HepG2 (cell line): Measurements from ENCODE around the gene ZMIZ1. TPM values are rescaled to one million over a fixed set of nuclear protein-coding genes. Genes with fewer than 3 reads are reported as not detected.

Experiments
- ATF1 ChIP-seq: IDR thresholded peaks from 2 replicates; pipeline ENCODE4 v1.6.1; 2016; ENCODE audit warnings: mild to moderate bottlenecking, control low read depth
- ATF7 ChIP-seq, 2 experiments: fragments of 450-650 bp in 1 of 2; sonication (generic) in 1 of 2; formaldehyde crosslinking in 1 of 2; IDR thresholded peaks; 2 replicates each; pipeline versions ENCODE4 v1.4.0 to v1.6.1; 2016 to 2020; ENCODE audit warnings: antibody characterized with exemption in 1 of 2, mild to moderate bottlenecking in 1 of 2, missing genetic modification reagents in 1 of 2
- CREB3 ChIP-seq: sonication (generic); formaldehyde crosslinking; IDR thresholded peaks from 2 replicates; pipeline ENCODE4 v1.5.0; 2020; ENCODE audit warnings: missing genetic modification reagents
- GPN1 ChIP-seq: sonication (generic); formaldehyde crosslinking; IDR thresholded peaks from 2 replicates; pipeline ENCODE4 v1.5.1; 2020; ENCODE audit warnings: missing genetic modification reagents, borderline replicate concordance
- HNF1A ChIP-seq, 2 experiments: sonication (generic) in 1 of 2; formaldehyde crosslinking in 1 of 2; IDR thresholded peaks; 2 replicates each; pipeline versions ENCODE4 v1.4.0 to v1.6.1; 2016 to 2020; ENCODE audit warnings: borderline replicate concordance in 1 of 2, low read depth in 1 of 2, mild to moderate bottlenecking in 1 of 2, missing genetic modification reagents in 1 of 2
- ISX ChIP-seq: sonication (generic); formaldehyde crosslinking; conservative IDR thresholded peaks from 2 replicates; pipeline ENCODE4 v1.5.0; 2020; ENCODE audit warnings: missing genetic modification reagents
- KLF6 ChIP-seq: IDR thresholded peaks from 2 replicates; pipeline ENCODE4 v1.8.0; 2016; ENCODE audit warnings: missing biosample characterization, missing genetic modification reagents
- KLF9 ChIP-seq: IDR thresholded peaks from 2 replicates; pipeline ENCODE4 v1.6.1; 2016; ENCODE audit warnings: low read depth
- MAZ ChIP-seq, 2 experiments: sonication (generic) in 1 of 2; formaldehyde crosslinking in 1 of 2; IDR thresholded peaks; 2 replicates each; pipeline versions ENCODE4 v1.5.0 to v1.6.1; 2012 to 2020; ENCODE audit warnings: low read depth in 2 of 2, mild to moderate bottlenecking in 2 of 2, borderline replicate concordance in 1 of 2, improper control_type of control experiment in 1 of 2, low read length in 1 of 2, missing genetic modification reagents in 1 of 2, moderate library complexity in 1 of 2
- MTA1 ChIP-seq: sonication (generic); formaldehyde crosslinking; IDR thresholded peaks from 2 replicates; pipeline ENCODE4 v1.4.0; 2020; ENCODE audit warnings: missing genetic modification reagents, mild to moderate bottlenecking, borderline replicate concordance
- MTF1 ChIP-seq: sonication (generic); formaldehyde crosslinking; IDR thresholded peaks from 2 replicates; pipeline ENCODE4 v1.5.0; 2020; ENCODE audit warnings: missing genetic modification reagents
- NFRKB ChIP-seq: fragments of 450-650 bp; IDR thresholded peaks from 2 replicates; pipeline ENCODE4 v1.6.1; 2017
- PATZ1 ChIP-seq: sonication (generic); formaldehyde crosslinking; IDR thresholded peaks from 2 replicates; pipeline ENCODE4 v1.4.0; 2020; ENCODE audit warnings: missing genetic modification reagents
- PHB2 ChIP-seq: fragments of 450-650 bp; IDR thresholded peaks from 2 replicates; pipeline ENCODE4 v1.6.1; 2018; ENCODE audit not compliant: partially characterized antibody
- SP4 ChIP-seq: sonication (generic); formaldehyde crosslinking; IDR thresholded peaks from 2 replicates; pipeline ENCODE4 v1.8.1; 2023; ENCODE audit warnings: mild to moderate bottlenecking, missing genetic modification reagents
- TEAD2 ChIP-seq: sonication (generic); formaldehyde crosslinking; IDR thresholded peaks from 2 replicates; pipeline ENCODE4 v1.9.0; 2021; ENCODE audit warnings: missing genetic modification reagents
- ZFP41 ChIP-seq: sonication (generic); formaldehyde crosslinking; IDR thresholded peaks from 2 replicates; pipeline ENCODE4 v1.4.0; 2020; ENCODE audit warnings: mild to moderate bottlenecking, missing genetic modification reagents, borderline replicate concordance
- ZFP82 ChIP-seq: sonication (generic); formaldehyde crosslinking; IDR thresholded peaks from 2 replicates; pipeline ENCODE4 v1.5.1; 2020; ENCODE audit warnings: mild to moderate bottlenecking, missing genetic modification reagents, borderline replicate concordance
- ZNF160 ChIP-seq: sonication (generic); formaldehyde crosslinking; IDR thresholded peaks from 2 replicates; pipeline ENCODE4 v1.8.0; 2022; ENCODE audit warnings: mild to moderate bottlenecking, inconsistent platforms, missing genetic modification reagents
- ZNF275 ChIP-seq: sonication (generic); formaldehyde crosslinking; IDR thresholded peaks from 2 replicates; pipeline ENCODE4 v1.8.0; 2022; ENCODE audit warnings: missing genetic modification reagents, mild to moderate bottlenecking, inconsistent platforms, borderline replicate concordance
- ZNF83 ChIP-seq: sonication (generic); formaldehyde crosslinking; IDR thresholded peaks from 2 replicates; pipeline ENCODE4 v1.4.0; 2020; ENCODE audit warnings: missing genetic modification reagents, mild to moderate bottlenecking, borderline replicate concordance
- polyA plus RNA-seq, 8 experiments: library from polyadenylated mRNA; depleted of rRNA in 3 of 8; stranded (reverse) in 7 of 8; unstranded in 1 of 8; fragments of >200 nt; fragmentation: Illumina TruSeq in 4 of 8; extraction: Trizol in 4 of 8; gene quantifications; 2 replicates each; pipeline versions ENCODE4 v1.2.1 to v1.2.3, GENCODE V29; 2011 to 2016; ENCODE audit warnings: low read depth in 4 of 8, missing spikeins in 1 of 8, mixed read lengths in 1 of 8; ENCODE audit not compliant: insufficient read depth in 1 of 8
- total RNA-seq, 5 experiments: library from RNA; depleted of rRNA; stranded (reverse); fragments of >200 nt; fragmentation: Illumina TruSeq; extraction: Trizol; gene quantifications; 2 replicates each; pipeline ENCODE4 v1.2.3, GENCODE V29; 2016; ENCODE audit warnings: low read depth in 1 of 5

The ZMIZ1 gene
- total and polyA plus RNA-seq, 2 of the 13 experiments (the other 11 are each of a cell fraction or from before 2014, with no cell fraction given): 5.3 to 10.2 TPM

- TF ChIP-seq ZFP41 (CRISPR knock-in tag) (no peak), GPN1 (CRISPR knock-in tag) (no peak), MAZ (IDR thresholded peaks at IDR 0.05; ENCODE audit: borderline replicate concordance, low read depth, low read length) (no peak), MAZ (CRISPR knock-in tag; IDR thresholded peaks at IDR 0.05; ENCODE audit: low read depth) (no peak), ATF1 (CRISPR knock-in tag) (0 out of 2 replicates have a peak, but pooled peaks have one; percentile 39), ZNF160 (no peak), PHB2 (no peak), KLF6 (CRISPR knock-in tag) (0 out of 2 replicates have a peak, but pooled peaks have one; percentile 4), CREB3 (CRISPR knock-in tag) (no peak), ZNF83 (CRISPR knock-in tag) (no peak), SP4 (CRISPR knock-in tag) (no peak), HNF1A (IDR thresholded peaks at IDR 0.05; ENCODE audit: low read depth) (peak; percentile 81), HNF1A (CRISPR knock-in tag; IDR thresholded peaks at IDR 0.05; ENCODE audit: borderline replicate concordance) (peak; percentile 91), ATF7 (IDR thresholded peaks at IDR 0.05) (no peak), ATF7 (CRISPR knock-in tag; IDR thresholded peaks at IDR 0.05) (no peak), ZFP82 (CRISPR knock-in tag) (peak; percentile 58; the same call in 1 of the 2 replicates), KLF9 (CRISPR knock-in tag) (no peak), MTF1 (no peak), ZNF275 (CRISPR knock-in tag) (no peak), MTA1 (CRISPR knock-in tag) (peak; percentile 73; the same call in 1 of the 2 replicates), ISX (no peak), TEAD2 (CRISPR knock-in tag) (no peak), NFRKB (no peak), PATZ1 (CRISPR knock-in tag) (peak; percentile 81)
Observed at GRCh38 chr10:79185796-79186374, 117.1 kb downstream of the ZMIZ1 start (continued).
